H1 (cell line): ENCODE results near the gene CALHM2. TPM values are rescaled to one million over a fixed set of nuclear protein-coding genes. Genes with fewer than 3 reads are reported as not detected.

Source experiments
- CHD7 ChIP-seq: fragments of 300-600 bp; sonication (generic); IDR thresholded peaks from 2 replicates; pipeline ENCODE4 v1.7.1; 2012; ENCODE audit warnings: low read length, moderate library complexity, mild to moderate bottlenecking, inconsistent platforms; ENCODE audit not compliant: insufficient replicate concordance
- CTCF ChIP-seq, 3 experiments: IDR thresholded peaks; 1 replicate in 2 of 3; 2 replicates in 1 of 3; pipeline versions ENCODE4 v1.5.1 to v1.6.1; 2011; ENCODE audit warnings: low read length in 3 of 3, mild to moderate bottlenecking in 3 of 3, inconsistent platforms in 2 of 3, low read depth in 1 of 3, moderate library complexity in 1 of 3; ENCODE audit not compliant: insufficient read depth in 1 of 3; ENCODE audit errors: control extremely low read depth in 1 of 3
- EZH2 ChIP-seq: fragments of 200-600 bp; sonication (generic); IDR thresholded peaks from 2 replicates; pipeline ENCODE4 v1.7.1; 2012; ENCODE audit warnings: low read depth, mild to moderate bottlenecking, moderate library complexity, low read length, inconsistent platforms; ENCODE audit not compliant: severe bottlenecking
- NANOG ChIP-seq: IDR thresholded peaks from 2 replicates; pipeline ENCODE4 v1.6.1; 2011; ENCODE audit warnings: low read length, low read depth, mild to moderate bottlenecking, inconsistent platforms; ENCODE audit not compliant: insufficient read depth, poor library complexity, severe bottlenecking
- polyA plus RNA-seq, 7 experiments: library from polyadenylated mRNA; depleted of rRNA in 3 of 7; stranded (reverse) in 5 of 7; unstranded in 2 of 7; fragments of >200 nt in 5 of 7; fragments of 200-250 nt in 2 of 7; gene quantifications; 1 replicate in 5 of 7; 2 replicates in 1 of 7; 4 replicates in 1 of 7; pipeline versions ENCODE4 v1.2.1 to v1.2.3, GENCODE V29; 2011 to 2013; ENCODE audit warnings: missing spikeins in 2 of 7, mixed read lengths in 2 of 7
- total RNA-seq: library from RNA; stranded (reverse); fragmentation: NEBNext Ultra II Directional; extraction: Animal tissue kit (Norgen Biotek cat#: 25700); gene quantifications from 2 replicates; pipeline ENCODE4 v1.2.1, GENCODE V29; 2021

The CALHM2 gene
- total and polyA plus RNA-seq, 2 of the 8 experiments (the other 6 are each of a cell fraction or from before 2014, with no cell fraction given), result 1.2 to 2.4 TPM

GRCh38 chr10:103490986-103491314 lies 38.8 kb upstream of the CALHM2 start (continued):
- TF ChIP-seq CHD7 (no peak), NANOG (no peak), EZH2 (no peak), CTCF (IDR thresholded peaks at IDR 0.05; ENCODE audit: control extremely low read depth in 1 of 3, insufficient read depth in 1 of 3, low read depth in 1 of 3, low read length in 3 of 3) (no peak)
